NCI-H2029 treated with DMSO at 0.1 percent for 48 hours (cell line): Measurements from ENCODE around the gene C4BPB.

Source experiments
- DNase-seq: peaks from one replicate; lab custom pipeline; 2025; lab: John Stamatoyannopoulos, UW

Gene C4BPB

DNA sequence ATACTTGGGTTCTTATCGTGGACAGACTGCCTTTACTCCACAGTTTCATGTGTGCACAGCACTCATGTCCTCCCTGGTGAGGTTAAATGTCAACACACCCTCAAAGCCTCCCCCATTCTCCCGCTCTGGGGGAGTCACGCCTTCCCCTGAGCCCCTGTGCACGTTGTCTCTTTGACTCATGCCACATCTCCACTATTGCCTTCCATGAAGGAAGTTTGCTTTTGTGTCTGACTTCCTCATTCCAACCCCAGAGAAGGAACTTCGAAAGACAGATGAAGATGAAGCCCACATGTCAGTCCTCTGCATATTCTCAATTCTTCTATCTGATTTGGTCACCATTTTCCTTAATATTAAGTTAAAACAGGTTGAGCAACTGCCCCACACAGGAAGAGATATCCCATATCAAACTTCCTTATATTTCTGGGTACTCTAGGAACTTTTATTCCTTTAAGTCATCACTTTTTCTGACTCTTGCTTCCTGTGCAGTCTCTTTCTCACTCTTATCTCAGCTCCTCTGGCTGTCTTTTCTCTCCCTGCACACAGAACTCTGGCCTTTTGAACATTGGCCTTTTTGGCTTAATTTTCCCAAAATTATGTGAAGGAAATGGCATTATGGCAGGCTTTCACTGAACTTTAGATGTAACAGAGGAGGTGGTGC is 56.9 kb downstream of the C4BPB start:
- no peak for DNase-seq
